ENCODE data around the gene MAGEA6.
"Not testable (repeated sequence)": the region's sequence is repeated elsewhere in the genome, so short reads cannot be mapped to it uniquely, and the experiment has no call there.

Gene MAGEA6

GRCh38 chrX:152769549-152770289 is at the start of gene MAGEA6:
Gene MAGEA6, minus strand, starts transcription at chrX:152769689. Its CDS starts 2,039 bp downstream, at chrX:152767650.
- DNase-seq (ENCODE audit: low spot score), result not testable (repeated sequence)

GRCh38 chrX:152819266-152819665 is 49.8 kb upstream of the MAGEA6 start:
- no peak for DNase-seq (ENCODE audit: low spot score)

GRCh38 chrX:152818356-152818755 is 48.9 kb upstream of the MAGEA6 start:
- DNase-seq (ENCODE audit: low spot score), result no peak

GRCh38 chrX:152817078-152817764 is 47.7 kb upstream of the MAGEA6 start:
- peak; percentile 52 for DNase-seq (ENCODE audit: low spot score)

GRCh38 chrX:152814048-152814447 is 44.6 kb upstream of the MAGEA6 start:
- DNase-seq (ENCODE audit: low spot score), result no peak

- no peak for DNase-seq (ENCODE audit: low spot score)
These were observed 43.7 kb upstream of the MAGEA6 start for GRCh38 chrX:152813206-152813605.

GRCh38 chrX:152810403-152810802 is 40.9 kb upstream of the MAGEA6 start:
- no peak for DNase-seq (ENCODE audit: low spot score)

GRCh38 chrX:152806035-152806434 is 36.5 kb upstream of the MAGEA6 start:
- DNase-seq (ENCODE audit: low spot score), result no peak

GRCh38 chrX:152798945-152799344 is 29.5 kb upstream of the MAGEA6 start:
- DNase-seq (ENCODE audit: low spot score), result no peak

- DNase-seq (ENCODE audit: low spot score), result not testable (repeated sequence)
These were observed 17.6 kb upstream of the MAGEA6 start for GRCh38 chrX:152787062-152787461.

- not testable (repeated sequence) for DNase-seq (ENCODE audit: low spot score)
These were observed 2.9 kb downstream of the MAGEA6 start for GRCh38 chrX:152766562-152766961.

GRCh38 chrX:152761582-152761981 is 7.9 kb downstream of the MAGEA6 start:
- not testable (repeated sequence) for DNase-seq (ENCODE audit: low spot score)

GRCh38 chrX:152759544-152759943 is 9.9 kb downstream of the MAGEA6 start:
- not testable (repeated sequence) for DNase-seq (ENCODE audit: low spot score)

- not testable (repeated sequence) for DNase-seq (ENCODE audit: low spot score)
These were observed 10.6 kb downstream of the MAGEA6 start, which contains the start of gene CSAG3 for GRCh38 chrX:152758918-152759317. Gene CSAG3, plus strand, starts transcription at chrX:152759218.

- not testable (repeated sequence) for DNase-seq (ENCODE audit: low spot score)
These were observed 14.6 kb downstream of the MAGEA6 start for GRCh38 chrX:152754871-152755270.

GRCh38 chrX:152753686-152754650 is 15.5 kb downstream of the MAGEA6 start, which contains the start of gene MAGEA2:
Gene MAGEA2, minus strand, starts transcription at chrX:152753842. Its CDS starts 2,479 bp downstream, at chrX:152751363.
- DNase-seq (ENCODE audit: low spot score), result not testable (repeated sequence)

- DNase-seq (ENCODE audit: low spot score), result no peak
These were observed 30.9 kb downstream of the MAGEA6 start for GRCh38 chrX:152738560-152738959.

GRCh38 chrX:152736528-152736927 is 33.0 kb downstream of the MAGEA6 start:
- not testable (repeated sequence) for DNase-seq (ENCODE audit: low spot score)

GRCh38 chrX:152735860-152736511 is 33.5 kb downstream of the MAGEA6 start:
- DNase-seq (ENCODE audit: low spot score), result no peak

GRCh38 chrX:152735101-152735500 is 34.4 kb downstream of the MAGEA6 start:
- DNase-seq (ENCODE audit: low spot score), result no peak

GRCh38 chrX:152734143-152734858 is 35.2 kb downstream of the MAGEA6 start:
- not testable (repeated sequence) for DNase-seq (ENCODE audit: low spot score)
